SK-N-SH (cell line): Measurements from ENCODE around the gene WIPF2.

Experiments
- CHD2 ChIP-seq: fragments of 150-350 bp; IDR thresholded peaks from 2 replicates; pipeline ENCODE4 v1.6.1; 2018; ENCODE audit warnings: low read length; ENCODE audit not compliant: partially characterized antibody
- CTCF ChIP-seq: fragments of 200-600 bp; sonication (generic); IDR thresholded peaks from 2 replicates; pipeline ENCODE4 v1.6.1; 2017; ENCODE audit warnings: antibody characterized with exemption, mild to moderate bottlenecking, moderate library complexity
- EP300 ChIP-seq, 2 experiments: IDR thresholded peaks; 2 replicates each; pipeline versions ENCODE4 v1.4.0 to v1.6.1; 2012; ENCODE audit warnings: borderline replicate concordance in 1 of 2, low read depth in 1 of 2, low read length in 1 of 2
- MEF2A ChIP-seq: IDR thresholded peaks from 2 replicates; pipeline ENCODE4 v1.4.0; 2012; ENCODE audit warnings: low read depth, borderline replicate concordance
- NFIC ChIP-seq: IDR thresholded peaks from 2 replicates; pipeline ENCODE4 v1.4.0; 2012; ENCODE audit warnings: borderline replicate concordance
- POLR2AphosphoS5 ChIP-seq: IDR thresholded peaks from 2 replicates; pipeline ENCODE4 v1.6.1; 2012; ENCODE audit warnings: low read depth, low read length
- REST ChIP-seq: IDR thresholded peaks from 2 replicates; pipeline ENCODE4 v1.6.1; 2012; ENCODE audit warnings: mild to moderate bottlenecking, low read depth, low read length, moderate library complexity
- RFX5 ChIP-seq: IDR thresholded peaks from 2 replicates; pipeline ENCODE4 v1.6.1; 2012; ENCODE audit warnings: mild to moderate bottlenecking, improper control_type of control experiment, low read length
- TAF1 ChIP-seq: IDR thresholded peaks from 2 replicates; pipeline ENCODE4 v1.6.1; 2012; ENCODE audit warnings: low read depth, mild to moderate bottlenecking, low read length, moderate library complexity, borderline replicate concordance

GRCh38 chr17:40317345-40317873 is 98.3 kb downstream of the WIPF2 start:
- TF ChIP-seq CTCF: peak; percentile 66
- TF ChIP-seq EP300 (IDR thresholded peaks at IDR 0.05; ENCODE audit: borderline replicate concordance in 1 of 2, low read depth in 1 of 2, low read length in 1 of 2): no peak
- no peak for TF ChIP-seq RFX5
- no peak for TF ChIP-seq POLR2AphosphoS5
- no peak for TF ChIP-seq MEF2A
- no peak for TF ChIP-seq REST
- no peak for TF ChIP-seq TAF1
- no peak for TF ChIP-seq NFIC
- no peak for TF ChIP-seq CHD2
